Measurements from ENCODE around the gene TAAR1. TPM values are rescaled to one million over a fixed set of nuclear protein-coding genes. Genes with fewer than 3 reads are reported as not detected.

TAAR1 gene
- total RNA-seq, 1 experiment from 2014 or later: not detected

Other genes with a start within 250 kb of the TAAR1 start
- gene STX7, start 146.1 kb downstream of the TAAR1 start, total RNA-seq (2021): 33.3 and 40.7 TPM in 2 replicates
- gene TAAR9, start 120.9 kb downstream of the TAAR1 start, total RNA-seq (2021): not detected in 2 replicates
- not detected in 2 replicates for gene TAAR8, start 106.5 kb downstream of the TAAR1 start, total RNA-seq (2021)
- not detected in 2 replicates for gene TAAR6, start 88.9 kb downstream of the TAAR1 start, total RNA-seq (2021)
- not detected in 2 replicates for gene TAAR5, start 69.4 kb downstream of the TAAR1 start, total RNA-seq (2021)
- gene TAAR2, start 34.9 kb downstream of the TAAR1 start, total RNA-seq (2021): not detected in 2 replicates
- 0.65 and 1.6 TPM in 2 replicates for gene VNN1, start 54.9 kb upstream of the TAAR1 start, total RNA-seq (2021)
- gene VNN2, start 98.7 kb upstream of the TAAR1 start, total RNA-seq (2021): 1.2 TPM in 1 of 2 replicates, not detected in the other
- 18.0 and 20.8 TPM in 2 replicates for gene SLC18B1, start 139.5 kb upstream of the TAAR1 start, total RNA-seq (2021)
- gene RPS12, start 155.4 kb upstream of the TAAR1 start, total RNA-seq (2021): 1,228 and 1,296 TPM in 2 replicates

Data from PC-9 (cell line).